H1 (cell line): ENCODE data around the gene ARFRP1. TPM values are rescaled to one million over a fixed set of nuclear protein-coding genes. Genes with fewer than 3 reads are reported as not detected.
"Not testable (repeated sequence)": the region's sequence is repeated elsewhere in the genome, so short reads cannot be mapped to it uniquely, and the experiment has no call there.

Experiments used
- CTCF ChIA-PET: fragments of 300-600 bp; sonication (Branson Sonifier 250); formaldehyde crosslinking; loops from one replicate; lab custom pipeline; 2021; ENCODE audit not compliant: partially characterized antibody; lab: Charles Lee
- POLR2A ChIA-PET: fragments of 300-600 bp; sonication (Branson Sonifier 250); formaldehyde crosslinking; loops from one replicate; lab custom pipeline; 2021; ENCODE audit warnings: inconsistent platforms; ENCODE audit not compliant: partially characterized antibody; lab: Charles Lee
- DNase-seq, 2 experiments: peaks; one replicate each; pipeline versions ENCODE4 v3.0.0 to v3.0.0-alpha.2; 2010 to 2022; ENCODE audit warnings: low spot score in 2 of 2, low read depth in 1 of 2, mixed read lengths in 1 of 2
- FAIRE-seq: peaks from 2 replicates; lab custom pipeline; 2011; peaks lifted over from hg19 to GRCh38; lab: Jason Lieb, UNC
- H2AFZ ChIP-seq: 2 replicates; pipeline ENCODE4 v1.8.1; 2012; ENCODE audit warnings: low read length, inconsistent platforms
- H2AK5ac ChIP-seq: 2 replicates; pipeline ENCODE4 v1.6.1; 2013; ENCODE audit warnings: low read depth, low read length
- H2BK120ac ChIP-seq: replicated peaks from 2 replicates; pipeline ENCODE3; 2013; ENCODE audit warnings: low read depth, low read length, inconsistent platforms
- H2BK12ac ChIP-seq: 2 replicates; pipeline ENCODE4 v1.6.1; 2013; ENCODE audit warnings: low read depth, low read length
- H2BK15ac ChIP-seq: 2 replicates; pipeline ENCODE4 v1.6.1; 2013; ENCODE audit warnings: low read length
- H2BK20ac ChIP-seq: 2 replicates; pipeline ENCODE4 v1.6.1; 2013; ENCODE audit warnings: low read length
- H2BK5ac ChIP-seq: 2 replicates; pipeline ENCODE4 v1.6.1; 2013; ENCODE audit warnings: low read depth, low read length
- H3K14ac ChIP-seq: 2 replicates; pipeline ENCODE4 v1.6.1; 2013; ENCODE audit warnings: inconsistent platforms; ENCODE audit not compliant: insufficient read length
- H3K18ac ChIP-seq: 2 replicates; pipeline ENCODE4 v1.6.1; 2013; ENCODE audit warnings: low read length; ENCODE audit errors: extremely low read depth
- H3K23ac ChIP-seq: 2 replicates; pipeline ENCODE4 v1.6.1; 2013; ENCODE audit warnings: inconsistent platforms; ENCODE audit not compliant: insufficient read length
- H3K23me2 ChIP-seq: 2 replicates; pipeline ENCODE4 v1.6.1; 2013; ENCODE audit warnings: low read depth, low read length
- H3K27ac ChIP-seq: 2 replicates; pipeline ENCODE4 v1.6.1; 2011; ENCODE audit warnings: low read depth, low read length, inconsistent platforms
- H3K27me3 ChIP-seq, 4 experiments: replicated peaks in 1 of 4; 1 replicate in 1 of 4; 2 replicates in 3 of 4; pipeline versions ENCODE4 v1.6.1 to v1.8.1; 2011 to 2013; ENCODE audit warnings: low read length in 3 of 4, mild to moderate bottlenecking in 3 of 4, inconsistent platforms in 2 of 4, mixed read lengths in 2 of 4, moderate library complexity in 1 of 4; ENCODE audit not compliant: control insufficient read depth in 3 of 4, insufficient read depth in 3 of 4; ENCODE audit errors: extremely low read depth in 1 of 4
- H3K36me3 ChIP-seq, 4 experiments: 2 replicates each; pipeline versions ENCODE4 v1.6.1 to v1.8.1; 2011 to 2013; ENCODE audit warnings: mild to moderate bottlenecking in 4 of 4, low read length in 3 of 4, moderate library complexity in 2 of 4, control low read depth in 1 of 4, inconsistent platforms in 1 of 4; ENCODE audit not compliant: insufficient read depth in 4 of 4, control insufficient read depth in 2 of 4
- H3K4ac ChIP-seq: replicated peaks from 2 replicates; pipeline ENCODE3; 2013; ENCODE audit warnings: low read length, low read depth, mixed read lengths, inconsistent platforms; ENCODE audit not compliant: insufficient read length
- H3K4me1 ChIP-seq, 4 experiments: replicated peaks in 1 of 4; 1 replicate in 1 of 4; 2 replicates in 3 of 4; pipeline versions ENCODE4 v1.6.1 to v1.8.1; 2011 to 2013; ENCODE audit warnings: low read length in 3 of 4, inconsistent platforms in 2 of 4, mixed read lengths in 1 of 4; ENCODE audit not compliant: insufficient read depth in 4 of 4, control insufficient read depth in 3 of 4
- H3K4me2 ChIP-seq, 2 experiments: 2 replicates each; pipeline versions ENCODE4 v1.6.1 to v1.8.1; 2011 to 2013; ENCODE audit warnings: low read depth in 2 of 2, low read length in 2 of 2, control low read depth in 1 of 2, inconsistent platforms in 1 of 2, mild to moderate bottlenecking in 1 of 2; ENCODE audit not compliant: insufficient read depth in 1 of 2
- H3K4me3 ChIP-seq, 4 experiments: fragments of 200-600, 300-600 bp in 1 of 4; sonication (generic), shearing (Covaris generic), sonication (Bioruptor Twin) in 1 of 4; 2 replicates each; pipeline versions ENCODE4 v1.5.1 to v1.8.1; 2011 to 2016; ENCODE audit warnings: low read length in 4 of 4, low read depth in 3 of 4, control low read depth in 2 of 4, inconsistent platforms in 2 of 4, mild to moderate bottlenecking in 2 of 4, mixed read lengths in 1 of 4, moderate library complexity in 1 of 4; ENCODE audit not compliant: insufficient read depth in 2 of 4; ENCODE audit errors: extremely low read depth in 1 of 4
- H3K56ac ChIP-seq: replicated peaks from 2 replicates; pipeline ENCODE3; 2013; ENCODE audit warnings: low read depth, mild to moderate bottlenecking, mixed read lengths, low read length, inconsistent platforms; ENCODE audit not compliant: insufficient read length
- H3K79me1 ChIP-seq: 2 replicates; pipeline ENCODE4 v1.6.1; 2013; ENCODE audit warnings: low read depth, low read length, control low read depth
- H3K79me2 ChIP-seq, 2 experiments: 2 replicates each; pipeline versions ENCODE4 v1.6.1 to v1.8.1; 2012 to 2013; ENCODE audit warnings: low read length in 2 of 2, mild to moderate bottlenecking in 2 of 2, inconsistent platforms in 1 of 2; ENCODE audit not compliant: insufficient read depth in 2 of 2, control insufficient read depth in 1 of 2
- H3K9ac ChIP-seq, 4 experiments: replicated peaks in 1 of 4; 1 replicate in 1 of 4; 2 replicates in 3 of 4; pipeline versions ENCODE4 v1.6.1 to v1.8.1; 2011 to 2013; ENCODE audit warnings: low read depth in 3 of 4, low read length in 3 of 4, control low read depth in 2 of 4, mild to moderate bottlenecking in 2 of 4, moderate library complexity in 2 of 4, inconsistent platforms in 1 of 4; ENCODE audit errors: extremely low read depth in 1 of 4
- H3K9me3 ChIP-seq, 2 experiments: 2 replicates each; pipeline versions ENCODE4 v1.6.1 to v1.8.1; 2012 to 2013; ENCODE audit warnings: mild to moderate bottlenecking in 2 of 2, moderate library complexity in 2 of 2, control low read depth in 1 of 2, inconsistent platforms in 1 of 2, low read depth in 1 of 2, low read length in 1 of 2, mixed read lengths in 1 of 2; ENCODE audit not compliant: insufficient read depth in 2 of 2
- H4K20me1 ChIP-seq, 2 experiments: replicated peaks in 1 of 2; 2 replicates each; pipeline versions ENCODE3 to v1.8.1; 2011 to 2013; ENCODE audit warnings: inconsistent platforms in 2 of 2, low read length in 2 of 2, mild to moderate bottlenecking in 1 of 2; ENCODE audit not compliant: insufficient read depth in 2 of 2, control insufficient read depth in 1 of 2
- H4K5ac ChIP-seq: 2 replicates; pipeline ENCODE4 v1.6.1; 2013; ENCODE audit warnings: low read length, low read depth, mixed read lengths, inconsistent platforms; ENCODE audit not compliant: insufficient read length
- H4K8ac ChIP-seq: 2 replicates; pipeline ENCODE4 v1.8.0; 2013; ENCODE audit warnings: mild to moderate bottlenecking, moderate library complexity, low read length, inconsistent platforms; ENCODE audit not compliant: insufficient read depth; ENCODE audit errors: extremely low read depth
- H4K91ac ChIP-seq: replicated peaks from 2 replicates; pipeline ENCODE3; 2013; ENCODE audit warnings: low read length, mixed read lengths, inconsistent platforms; ENCODE audit not compliant: insufficient read length
- WGBS, 2 experiments: shearing (Covaris generic) in 1 of 2; methylation state at CpG; one replicate each; pipeline versions ENCODE4 v1.1.6 to v1.1.7; 2013 to 2015; ENCODE audit warnings: low lambda C conversion rate in 2 of 2, mixed read lengths in 2 of 2, inconsistent platforms in 1 of 2, low coverage in 1 of 2, missing lambda C conversion rate in 1 of 2; ENCODE audit not compliant: insufficient replicate concordance in 2 of 2, insufficient coverage in 1 of 2, insufficient read length in 1 of 2; ENCODE audit errors: extremely low coverage in 1 of 2, missing lambda C conversion rate in 1 of 2; 5-methylcytosine and 5-hydroxymethylcytosine counted together
- polyA plus RNA-seq, 7 experiments: library from polyadenylated mRNA; depleted of rRNA in 3 of 7; stranded (reverse) in 5 of 7; unstranded in 2 of 7; fragments of >200 nt in 5 of 7; fragments of 200-250 nt in 2 of 7; gene quantifications; 1 replicate in 5 of 7; 2 replicates in 1 of 7; 4 replicates in 1 of 7; pipeline versions ENCODE4 v1.2.1 to v1.2.3, GENCODE V29; 2011 to 2013; ENCODE audit warnings: missing spikeins in 2 of 7, mixed read lengths in 2 of 7
- total RNA-seq: library from RNA; stranded (reverse); fragmentation: NEBNext Ultra II Directional; extraction: Animal tissue kit (Norgen Biotek cat#: 25700); gene quantifications from 2 replicates; pipeline ENCODE4 v1.2.1, GENCODE V29; 2021

ARFRP1 gene
- total and polyA plus RNA-seq, 2 of the 8 experiments (the other 6 are each of a cell fraction or from before 2014, with no cell fraction given): 12.9 to 22.9 TPM

DNA sequence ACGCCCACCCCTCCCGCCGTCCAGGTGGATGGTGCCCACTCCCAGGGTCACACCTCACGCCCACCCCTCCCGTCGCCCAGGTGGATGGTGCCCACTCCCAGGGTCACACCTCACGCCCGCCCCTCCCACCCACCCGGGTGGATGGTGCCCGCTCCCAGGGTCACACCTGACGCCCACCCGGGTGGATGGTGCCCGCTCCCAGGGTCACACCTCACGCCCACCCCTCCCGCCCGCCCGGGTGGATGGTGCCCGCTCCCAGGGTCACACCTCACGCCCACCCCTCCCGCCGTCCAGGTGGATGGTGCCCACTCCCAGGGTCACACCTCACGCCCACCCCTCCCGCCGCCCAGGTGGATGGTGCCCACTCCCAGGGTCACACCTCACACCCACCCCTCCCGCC, 57.3 kb downstream of the ARFRP1 start:
- H3K23ac ChIP-seq, H2BK12ac ChIP-seq, H3K79me2 ChIP-seq, H3K4me2 ChIP-seq, H2BK5ac ChIP-seq, H3K27me3 ChIP-seq, H3K18ac ChIP-seq, H3K36me3 ChIP-seq, H2BK15ac ChIP-seq, H3K56ac ChIP-seq, H3K4ac ChIP-seq, H3K27ac ChIP-seq, H3K14ac ChIP-seq, H4K8ac ChIP-seq, H2AK5ac ChIP-seq, FAIRE-seq, H3K4me3 ChIP-seq, H2BK120ac ChIP-seq, H2BK20ac ChIP-seq, H4K5ac ChIP-seq, H4K91ac ChIP-seq, H3K9me3 ChIP-seq, H3K79me1 ChIP-seq, H2AFZ ChIP-seq, H3K9ac ChIP-seq, DNase-seq: not testable (repeated sequence)
- ChIA-PET CTCF (interaction anchor here (0.7 kb wide), 1 partner anchor 9 kb away, joined by 3 read pairs; no protein-coding TSS in a partner anchor), POLR2A (interaction anchor here (0.6 kb wide), 1 partner anchor 33 kb away, joined by 3 read pairs; no protein-coding TSS in a partner anchor)
- peaks cover 13% of the 10 kb centered on the region for H3K23me2 ChIP-seq
- peaks cover 10 to 11% of the 10 kb centered on the region in 2 experiments for H4K20me1 ChIP-seq
- peaks cover 0 to 15% (median 12%) of the 10 kb centered on the region in 4 experiments; a peak in 6 of 7 replicates for H3K4me1 ChIP-seq
- no CpG with 5 or more reads among the region's 25 CpGs for WGBS, 2 experiments
